MM.1S (cell line): Measurements from ENCODE around the gene PTTG1IP.

Experiments used
- DNase-seq: peaks from one replicate; pipeline ENCODE4 v3.0.0-alpha.2; 2015
- H2AFZ ChIP-seq: fragments of 300-600 bp; sonication (generic); 2 replicates; pipeline ENCODE4 v1.6.0; 2016; ENCODE audit warnings: antibody characterized with exemption, low read length
- H3F3A ChIP-seq: fragments of 300-600 bp; sonication (generic); 2 replicates; pipeline ENCODE4 v1.6.1; 2016; ENCODE audit warnings: mild to moderate bottlenecking, antibody characterized with exemption, low read length, moderate library complexity, mixed read lengths; ENCODE audit not compliant: insufficient read depth
- H3K27ac ChIP-seq: fragments of 300-600 bp; sonication (generic); 2 replicates; pipeline ENCODE4 v1.5.1; 2016; ENCODE audit warnings: mild to moderate bottlenecking, low read length
- H3K27me3 ChIP-seq: fragments of 300-600 bp; sonication (generic); replicated peaks from 2 replicates; pipeline ENCODE4 v1.6.0; 2016; ENCODE audit warnings: low read length; ENCODE audit not compliant: insufficient read depth
- H3K36me3 ChIP-seq: fragments of 300-600 bp; sonication (generic); replicated peaks from 2 replicates; pipeline ENCODE4 v1.6.1; 2016; ENCODE audit warnings: mild to moderate bottlenecking, low read length, mixed read lengths; ENCODE audit not compliant: insufficient read depth
- H3K4me1 ChIP-seq: fragments of 300-600 bp; sonication (generic); 2 replicates; pipeline ENCODE4 v1.6.1; 2016; ENCODE audit warnings: low read length, mixed read lengths
- H3K4me2 ChIP-seq: fragments of 300-600 bp; sonication (generic); 2 replicates; pipeline ENCODE4 v1.6.0; 2016; ENCODE audit warnings: low read depth, low read length
- H3K4me3 ChIP-seq: fragments of 300-600 bp; sonication (generic); 2 replicates; pipeline ENCODE4 v1.5.1; 2016; ENCODE audit warnings: low read length, mixed read lengths
- H3K79me2 ChIP-seq: fragments of 300-600 bp; sonication (generic); 2 replicates; pipeline ENCODE4 v1.6.1; 2016; ENCODE audit warnings: mixed run types, low read length, mixed read lengths
- H3K9ac ChIP-seq: fragments of 300-600 bp; sonication (generic); 2 replicates; pipeline ENCODE4 v1.6.1; 2016; ENCODE audit warnings: low read length, mixed read lengths
- H3K9me2 ChIP-seq: fragments of 300-600 bp; sonication (generic); replicated peaks from 2 replicates; pipeline ENCODE4 v1.6.1; 2016; ENCODE audit warnings: mild to moderate bottlenecking, low read length, mixed read lengths; ENCODE audit not compliant: insufficient read depth
- H3K9me3 ChIP-seq: fragments of 300-600 bp; sonication (generic); replicated peaks from 2 replicates; pipeline ENCODE4 v1.6.1; 2016; ENCODE audit warnings: mild to moderate bottlenecking, low read length, mixed read lengths; ENCODE audit not compliant: insufficient read depth
- H4K20me1 ChIP-seq: fragments of 300-600 bp; sonication (generic); 2 replicates; pipeline ENCODE4 v1.6.1; 2016; ENCODE audit warnings: mild to moderate bottlenecking, low read length, moderate library complexity, mixed read lengths; ENCODE audit not compliant: insufficient read depth
- CTCF ChIP-seq: fragments of 300-600 bp; sonication (generic); IDR thresholded peaks from 2 replicates; pipeline ENCODE4 v1.5.1; 2016; ENCODE audit warnings: antibody characterized with exemption, low read length, mixed read lengths
- EZH2 ChIP-seq: fragments of 300-600 bp; sonication (generic); optimal IDR thresholded peaks from 2 replicates; pipeline ENCODE3; 2017; ENCODE audit warnings: low read depth, mild to moderate bottlenecking, antibody characterized with exemption, low read length, mixed read lengths
- EZH2phosphoT487 ChIP-seq: fragments of 300-600 bp; sonication (generic); IDR thresholded peaks from 2 replicates; pipeline ENCODE4 v1.6.1; 2018; ENCODE audit warnings: antibody characterized with exemption, low read length

PTTG1IP gene

GRCh38 chr21:44800103-44800502 lies 73.4 kb downstream of the PTTG1IP start:
- Histone ChIP-seq H3F3A (0 out of 2 replicates have a peak, but pooled peaks cover 7% of the 10 kb centered on the region), H3K4me3 (peak overlapping the region; percentile 93), H3K4me1 (peaks cover 20% of the 10 kb centered on the region; the same call in 1 of the 2 replicates), H3K9me2 (no peaks in the 10 kb centered on the region), H2AFZ (no peak overlapping the region), H3K9me3 (no peaks in the 10 kb centered on the region), H3K27me3 (no peaks in the 10 kb centered on the region), H3K36me3 (no peaks in the 10 kb centered on the region; the same call in 1 of the 2 replicates), H3K79me2 (peaks cover 79% of the 10 kb centered on the region), H3K27ac (no peak overlapping the region), H3K9ac (peak overlapping the region; percentile 82; the same call in 1 of the 2 replicates), H3K4me2 (peak overlapping the region; percentile 88), H4K20me1 (peaks cover 29% of the 10 kb centered on the region; the same call in 1 of the 2 replicates)
- DNase-seq, result no peak
- TF ChIP-seq EZH2 (no peak), CTCF (no peak), EZH2phosphoT487 (no peak)

- Histone ChIP-seq H4K20me1 (peaks cover 29% of the 10 kb centered on the region; the same call in 1 of the 2 replicates), H3K9me3 (no peaks in the 10 kb centered on the region), H3K9me2 (no peaks in the 10 kb centered on the region), H3K9ac (no peak overlapping the region), H3K79me2 (peaks cover 83% of the 10 kb centered on the region), H2AFZ (no peak overlapping the region), H3K4me3 (no peak overlapping the region), H3K36me3 (no peaks in the 10 kb centered on the region; the same call in 1 of the 2 replicates), H3K27me3 (no peaks in the 10 kb centered on the region), H3K4me1 (peaks cover 20% of the 10 kb centered on the region; the same call in 1 of the 2 replicates), H3K4me2 (peak overlapping the region; percentile 88; the same call in 1 of the 2 replicates), H3F3A (0 out of 2 replicates have a peak, but pooled peaks cover 7% of the 10 kb centered on the region), H3K27ac (no peak overlapping the region)
- no peak for DNase-seq
- TF ChIP-seq EZH2 (no peak), EZH2phosphoT487 (no peak), CTCF (no peak)
These were observed 73.8 kb downstream of the PTTG1IP start for GRCh38 chr21:44799646-44800045.
